SK-N-SH treated with all-trans-retinoic acid at 6 μM for 48 hours (cell line): Measurements from ENCODE around the gene PLXDC2.

Source experiments
- ATAC-seq: fragments of 200-7000 bp; cut with Tn5 transposase; 3 replicates; pipeline ENCODE4 v1.9.1; 2020; ENCODE audit warnings: mild to moderate bottlenecking, moderate library complexity
- BACH2 ChIP-seq: fragments of 250-450 bp; sonication (Bioruptor Pico); IDR thresholded peaks from 2 replicates; pipeline ENCODE4 v1.9.0; 2021; ENCODE audit warnings: mild to moderate bottlenecking, borderline replicate concordance
- CREB5 ChIP-seq: fragments of 250-450 bp; sonication (Bioruptor Pico); IDR thresholded peaks from 2 replicates; pipeline ENCODE4 v1.5.1; 2020; ENCODE audit warnings: low read depth, mild to moderate bottlenecking, moderate library complexity
- CSDC2 ChIP-seq: fragments of 250-450 bp; sonication (Bioruptor Pico); IDR thresholded peaks from 2 replicates; pipeline ENCODE4 v1.5.0; 2020; ENCODE audit warnings: mild to moderate bottlenecking, moderate library complexity
- CSRNP3 ChIP-seq: fragments of 250-450 bp; sonication (Bioruptor Pico); IDR thresholded peaks from 2 replicates; pipeline ENCODE4 v1.5.1; 2021; ENCODE audit warnings: mild to moderate bottlenecking, moderate library complexity
- ESRRG ChIP-seq: fragments of 250-450 bp; sonication (Bioruptor Pico); IDR thresholded peaks from 2 replicates; pipeline ENCODE4 v1.6.1; 2021; ENCODE audit warnings: mild to moderate bottlenecking
- GLIS3 ChIP-seq: fragments of 250-450 bp; sonication (Bioruptor Pico); IDR thresholded peaks from 2 replicates; pipeline ENCODE4 v1.5.0; 2020; ENCODE audit warnings: mild to moderate bottlenecking, moderate library complexity
- ISL1 ChIP-seq: fragments of 250-450 bp; sonication (Bioruptor Pico); IDR thresholded peaks from 2 replicates; pipeline ENCODE4 v2.1.2; 2022; ENCODE audit warnings: mild to moderate bottlenecking, moderate library complexity
- OSR1 ChIP-seq: fragments of 250-450 bp; sonication (Bioruptor Pico); IDR thresholded peaks from 2 replicates; pipeline ENCODE4 v1.8.0; 2022; ENCODE audit warnings: moderate library complexity, mild to moderate bottlenecking, inconsistent platforms
- PATZ1 ChIP-seq: fragments of 250-450 bp; sonication (Bioruptor Pico); IDR thresholded peaks from 2 replicates; pipeline ENCODE4 v1.8.0; 2020; ENCODE audit warnings: mild to moderate bottlenecking, moderate library complexity, borderline replicate concordance
- POU6F1 ChIP-seq: fragments of 250-450 bp; sonication (Bioruptor Pico); IDR thresholded peaks from 2 replicates; pipeline ENCODE4 v1.8.0; 2021; ENCODE audit warnings: low read depth, mild to moderate bottlenecking, moderate library complexity, borderline replicate concordance
- RARB ChIP-seq: fragments of 250-450 bp; sonication (Bioruptor Pico); IDR thresholded peaks from 2 replicates; pipeline ENCODE4 v1.8.0; 2021; ENCODE audit warnings: mild to moderate bottlenecking, moderate library complexity
- SNAI2 ChIP-seq: fragments of 250-450 bp; sonication (Bioruptor Pico); IDR thresholded peaks from 2 replicates; pipeline ENCODE4 v1.5.0; 2020; ENCODE audit warnings: mild to moderate bottlenecking, moderate library complexity
- TCF4 ChIP-seq: fragments of 250-450 bp; sonication (Bioruptor Pico); IDR thresholded peaks from 2 replicates; pipeline ENCODE4 v1.8.0; 2021; ENCODE audit warnings: mild to moderate bottlenecking, moderate library complexity, borderline replicate concordance
- TOX ChIP-seq: fragments of 250-450 bp; sonication (Bioruptor Pico); IDR thresholded peaks from 2 replicates; pipeline ENCODE4 v1.8.0; 2021; ENCODE audit warnings: mild to moderate bottlenecking, moderate library complexity, borderline replicate concordance
- ZFP3 ChIP-seq: fragments of 250-450 bp; sonication (Bioruptor Pico); IDR thresholded peaks from 2 replicates; pipeline ENCODE4 v1.5.0; 2020; ENCODE audit warnings: mild to moderate bottlenecking, moderate library complexity
- ZNF565 ChIP-seq: fragments of 450-650 bp; formaldehyde crosslinking; conservative IDR thresholded peaks from 2 replicates; pipeline ENCODE4 v1.5.0; 2020; ENCODE audit warnings: low read depth, mild to moderate bottlenecking, moderate library complexity
- ZNF70 ChIP-seq: fragments of 450-650 bp; formaldehyde crosslinking; IDR thresholded peaks from 2 replicates; pipeline ENCODE4 v1.5.0; 2020; ENCODE audit warnings: mild to moderate bottlenecking, moderate library complexity
- ZNF8 ChIP-seq: fragments of 450-650 bp; formaldehyde crosslinking; IDR thresholded peaks from 2 replicates; pipeline ENCODE4 v1.5.0; 2020; ENCODE audit warnings: mild to moderate bottlenecking, moderate library complexity

PLXDC2 gene

GRCh38 chr10:19874190-19874589 lies 58.0 kb downstream of the PLXDC2 start:
- ATAC-seq, result no peak
- TF ChIP-seq RARB (CRISPR knock-in tag) (no peak), OSR1 (CRISPR knock-in tag) (no peak), SNAI2 (CRISPR knock-in tag) (no peak), TOX (CRISPR knock-in tag) (no peak), TCF4 (no peak), POU6F1 (CRISPR knock-in tag) (no peak), ESRRG (CRISPR knock-in tag) (no peak), ZNF70 (CRISPR knock-in tag) (no peak)

- TF ChIP-seq CSRNP3 (CRISPR knock-in tag), result no peak
- TF ChIP-seq ZNF70 (CRISPR knock-in tag), result no peak
- TF ChIP-seq OSR1 (CRISPR knock-in tag), result no peak
- TF ChIP-seq ZFP3, result no peak
- TF ChIP-seq ZNF8 (CRISPR knock-in tag), result no peak
- no peak for TF ChIP-seq CSDC2 (CRISPR knock-in tag)
- TF ChIP-seq PATZ1 (CRISPR knock-in tag), result no peak
- no peak for TF ChIP-seq POU6F1 (CRISPR knock-in tag)
- no peak for TF ChIP-seq CREB5 (CRISPR knock-in tag)
- TF ChIP-seq BACH2 (CRISPR knock-in tag), result no peak
- no peak for TF ChIP-seq GLIS3 (CRISPR knock-in tag)
- no peak for TF ChIP-seq RARB (CRISPR knock-in tag)
- TF ChIP-seq, all 23 proteins: peak for 0
- ATAC-seq, result no peak
Observed at GRCh38 chr10:19874791-19875190, 58.6 kb downstream of the PLXDC2 start.

- TF ChIP-seq BACH2 (CRISPR knock-in tag) (no peak), ESRRG (CRISPR knock-in tag) (no peak)
- TF ChIP-seq, all 23 proteins: peak for 0
- ATAC-seq, result no peak
Observed at GRCh38 chr10:19876570-19876969, 60.3 kb downstream of the PLXDC2 start.

- TF ChIP-seq BACH2 (CRISPR knock-in tag), result no peak
- TF ChIP-seq CSDC2 (CRISPR knock-in tag), result no peak
- TF ChIP-seq ISL1, result no peak
- TF ChIP-seq ZNF565, result no peak
- TF ChIP-seq ZNF8 (CRISPR knock-in tag), result no peak
- no peak for TF ChIP-seq TOX (CRISPR knock-in tag)
- no peak for TF ChIP-seq SNAI2 (CRISPR knock-in tag)
- no peak for TF ChIP-seq CREB5 (CRISPR knock-in tag)
- ATAC-seq, result no peak
Observed at GRCh38 chr10:19877466-19878255, 61.4 kb downstream of the PLXDC2 start.
